Breast epithelium (tissue), 3 donors: ENCODE data around the gene CYFIP2.

Experiments used
- CTCF ChIP-seq, 3 donors: fragments of 450-650 bp; IDR thresholded peaks; one replicate each; pipeline ENCODE4 v1.5.1; 2016 to 2017; ENCODE audit warnings: antibody characterized with exemption in 3 of 3, mild to moderate bottlenecking in 3 of 3, moderate library complexity in 3 of 3
- POLR2A ChIP-seq: fragments of 450-650 bp; IDR thresholded peaks from one replicate; pipeline ENCODE4 v1.6.1; 2016; ENCODE audit warnings: antibody characterized with exemption, mild to moderate bottlenecking, moderate library complexity

DNA sequence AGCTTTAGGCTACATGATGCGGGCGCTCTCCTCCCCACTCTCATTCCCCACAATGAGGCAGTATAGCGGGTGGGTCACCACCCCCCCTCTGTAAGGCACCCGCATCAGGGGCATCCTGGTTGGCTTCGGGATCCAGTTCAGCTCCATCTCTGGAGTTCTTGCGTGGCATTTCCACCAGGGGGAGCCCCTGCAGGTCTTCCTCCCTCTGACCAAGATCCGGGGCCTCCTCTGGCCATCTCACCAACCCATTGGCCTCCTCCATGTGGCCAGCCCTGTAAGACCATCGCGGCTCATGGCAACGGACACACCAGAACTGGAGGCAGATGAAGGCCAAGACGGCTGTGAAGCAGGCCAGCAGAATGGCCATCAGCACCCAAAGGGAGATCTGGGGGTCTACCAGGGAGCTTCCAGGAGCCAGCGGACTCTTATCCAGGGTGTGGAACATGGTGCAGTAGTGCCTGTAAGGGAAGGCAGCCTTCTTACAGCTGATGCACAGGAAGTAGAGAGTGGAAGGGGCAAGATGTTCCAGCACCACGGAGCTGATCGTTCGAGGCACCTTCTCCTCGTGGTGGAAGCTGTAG is 77.0 kb downstream of the CYFIP2 start:
- TF ChIP-seq POLR2A: no peak
- TF ChIP-seq CTCF (IDR thresholded peaks at IDR 0.05): peak in 1 of 3 donors; percentile 29
